SK-N-MC (cell line): ENCODE data around the gene PTN.

Experiments used
- EZH2 ChIP-seq: fragments of 200-600 bp; sonication (generic); IDR thresholded peaks from one replicate; pipeline ENCODE4 v1.6.1; 2017; ENCODE audit warnings: antibody characterized with exemption
- FOXP2 ChIP-seq: optimal IDR thresholded peaks from 2 replicates; pipeline ENCODE3; 2011; ENCODE audit warnings: mild to moderate bottlenecking, moderate library complexity; ENCODE audit not compliant: insufficient read depth; ENCODE audit errors: extremely low read length, control extremely low read depth

DNA sequence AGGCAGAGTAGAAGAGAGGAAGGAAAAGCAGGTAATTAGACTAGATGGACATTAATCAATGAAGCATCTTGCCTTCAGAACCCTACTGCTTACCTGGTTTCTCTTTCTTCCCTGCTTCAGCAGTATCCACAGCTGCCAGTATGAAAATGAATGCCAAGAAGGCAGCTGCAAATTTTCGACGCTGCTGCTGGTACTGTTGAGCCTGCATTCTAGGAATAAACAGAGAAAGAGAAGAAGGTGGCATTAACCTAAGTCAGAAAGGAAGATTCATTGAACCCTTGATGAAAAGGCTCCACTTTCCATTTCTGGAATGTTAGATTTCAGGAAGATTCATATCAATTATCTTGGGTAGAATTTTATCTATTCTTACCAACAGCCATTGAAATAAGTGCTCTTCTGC is 88.8 kb downstream of the PTN start:
- TF ChIP-seq FOXP2, result no peak
- no peak for TF ChIP-seq EZH2
